KMS-11 (cell line): Measurements from ENCODE around the gene RHCG.

Experiments
- H2AFZ ChIP-seq: fragments of 200-600 bp; sonication (generic); 2 replicates; pipeline ENCODE4 v1.6.1; 2016; ENCODE audit warnings: antibody characterized with exemption, mixed run types, low read depth
- H3K27ac ChIP-seq: fragments of 200-600 bp; sonication (generic); 2 replicates; pipeline ENCODE4 v1.6.1; 2016; ENCODE audit warnings: mild to moderate bottlenecking, mixed run types
- H3K27me3 ChIP-seq: fragments of 200-600 bp; sonication (generic); 2 replicates; pipeline ENCODE4 v1.6.1; 2017; ENCODE audit warnings: mild to moderate bottlenecking, low read depth, mixed run types, moderate library complexity; ENCODE audit not compliant: insufficient read depth
- H3K36me3 ChIP-seq: fragments of 200-600 bp; sonication (generic); 2 replicates; pipeline ENCODE4 v1.6.1; 2017; ENCODE audit warnings: mild to moderate bottlenecking, mixed run types; ENCODE audit not compliant: insufficient read depth
- H3K4me1 ChIP-seq: fragments of 200-600 bp; sonication (generic); 2 replicates; pipeline ENCODE4 v1.6.1; 2016; ENCODE audit warnings: mild to moderate bottlenecking, low read depth, mixed run types; ENCODE audit not compliant: poor library complexity, severe bottlenecking
- H3K4me2 ChIP-seq: fragments of 200-600 bp; sonication (generic); 2 replicates; pipeline ENCODE4 v1.7.0; 2016; ENCODE audit warnings: mild to moderate bottlenecking, mixed run types
- H3K4me3 ChIP-seq: fragments of 200-600 bp; sonication (generic); IDR thresholded peaks from 2 replicates; pipeline ENCODE4 v1.6.1; 2017; ENCODE audit warnings: low read depth, low read length, mixed read lengths; ENCODE audit not compliant: insufficient read depth
- H3K79me2 ChIP-seq: fragments of 200-600 bp; sonication (generic); 2 replicates; pipeline ENCODE4 v1.6.1; 2016; ENCODE audit warnings: low read depth, mixed run types; ENCODE audit not compliant: insufficient read depth
- H3K9ac ChIP-seq: fragments of 200-600 bp; sonication (generic); 2 replicates; pipeline ENCODE4 v1.6.1; 2016; ENCODE audit warnings: mild to moderate bottlenecking, mixed run types
- H4K20me1 ChIP-seq: fragments of 200-600 bp; sonication (generic); 2 replicates; pipeline ENCODE4 v1.6.1; 2016; ENCODE audit warnings: mild to moderate bottlenecking, mixed run types; ENCODE audit not compliant: insufficient read depth
- TF ChIP-seq, protein P1 (sequence below): fragments of 200-600 bp; sonication (generic); conservative IDR thresholded peaks from 2 replicates; pipeline ENCODE4 v1.6.1; 2017; ENCODE audit warnings: low read depth, mild to moderate bottlenecking, antibody characterized with exemption, low read length, moderate library complexity, mixed read lengths

RHCG gene

DNA sequence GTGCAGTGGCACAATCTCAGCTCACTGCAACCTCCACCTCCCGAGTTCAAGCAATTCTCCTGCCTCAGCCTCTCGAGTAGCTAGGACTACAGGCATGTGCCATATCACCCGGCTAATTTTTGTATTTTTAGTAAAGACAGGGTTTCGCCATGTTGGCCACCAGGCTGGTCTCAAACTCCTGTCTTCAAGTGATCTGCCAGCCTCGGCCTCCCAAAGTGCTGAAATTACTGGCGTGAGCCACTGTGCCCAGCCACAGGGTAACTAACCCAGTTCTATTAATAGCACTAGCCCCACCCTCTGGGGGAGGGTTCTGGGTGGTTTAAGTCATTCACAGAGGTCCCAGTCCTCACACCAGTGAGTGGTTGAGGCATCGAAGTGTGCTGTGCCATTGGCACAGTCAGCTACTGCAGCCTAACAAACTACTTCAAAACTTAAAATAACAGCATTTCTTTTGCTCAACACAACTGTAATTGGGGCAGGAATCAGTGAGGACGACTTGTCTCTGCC, 44.0 kb downstream of the RHCG start:
- TF ChIP-seq, protein P1, sequence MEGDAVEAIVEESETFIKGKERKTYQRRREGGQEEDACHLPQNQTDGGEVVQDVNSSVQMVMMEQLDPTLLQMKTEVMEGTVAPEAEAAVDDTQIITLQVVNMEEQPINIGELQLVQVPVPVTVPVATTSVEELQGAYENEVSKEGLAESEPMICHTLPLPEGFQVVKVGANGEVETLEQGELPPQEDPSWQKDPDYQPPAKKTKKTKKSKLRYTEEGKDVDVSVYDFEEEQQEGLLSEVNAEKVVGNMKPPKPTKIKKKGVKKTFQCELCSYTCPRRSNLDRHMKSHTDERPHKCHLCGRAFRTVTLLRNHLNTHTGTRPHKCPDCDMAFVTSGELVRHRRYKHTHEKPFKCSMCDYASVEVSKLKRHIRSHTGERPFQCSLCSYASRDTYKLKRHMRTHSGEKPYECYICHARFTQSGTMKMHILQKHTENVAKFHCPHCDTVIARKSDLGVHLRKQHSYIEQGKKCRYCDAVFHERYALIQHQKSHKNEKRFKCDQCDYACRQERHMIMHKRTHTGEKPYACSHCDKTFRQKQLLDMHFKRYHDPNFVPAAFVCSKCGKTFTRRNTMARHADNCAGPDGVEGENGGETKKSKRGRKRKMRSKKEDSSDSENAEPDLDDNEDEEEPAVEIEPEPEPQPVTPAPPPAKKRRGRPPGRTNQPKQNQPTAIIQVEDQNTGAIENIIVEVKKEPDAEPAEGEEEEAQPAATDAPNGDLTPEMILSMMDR, result no peak
- Histone ChIP-seq H3K27me3 (0 out of 2 replicates have a peak, but pooled peaks cover 4% of the 10 kb centered on the region), H3K4me2 (no peak overlapping the region), H3K27ac (no peak overlapping the region), H2AFZ (no peak overlapping the region), H3K4me3 (no peak overlapping the region), H3K9ac (no peak overlapping the region), H3K4me1 (peaks cover 5% of the 10 kb centered on the region), H3K79me2 (no peaks in the 10 kb centered on the region), H3K36me3 (no peaks in the 10 kb centered on the region), H4K20me1 (no peaks in the 10 kb centered on the region)

DNA sequence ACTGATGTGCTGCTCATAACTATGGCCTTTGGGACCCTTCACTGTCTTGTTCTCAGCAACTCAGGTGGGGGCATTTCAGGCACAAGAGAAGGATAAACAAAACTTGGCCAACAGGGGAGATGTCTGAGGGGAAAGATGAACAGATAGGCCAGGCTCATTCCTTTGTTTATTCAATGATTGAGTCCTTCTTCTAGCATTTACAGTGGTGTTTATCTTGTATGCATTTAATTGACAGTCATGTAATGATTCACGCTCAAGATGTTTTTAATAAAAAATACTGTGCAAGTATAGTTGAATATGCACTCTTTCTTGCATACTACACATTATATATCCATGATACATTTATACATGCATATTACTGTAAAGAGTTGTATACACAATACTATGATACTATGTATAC, 44.5 kb downstream of the RHCG start:
- Histone ChIP-seq H3K79me2 (no peaks in the 10 kb centered on the region), H3K36me3 (no peaks in the 10 kb centered on the region), H2AFZ (no peak overlapping the region), H3K9ac (no peak overlapping the region), H3K27me3 (0 out of 2 replicates have a peak, but pooled peaks cover 4% of the 10 kb centered on the region), H4K20me1 (no peaks in the 10 kb centered on the region), H3K4me2 (no peak overlapping the region), H3K27ac (no peak overlapping the region), H3K4me1 (peaks cover 3% of the 10 kb centered on the region), H3K4me3 (no peak overlapping the region)
- TF ChIP-seq, protein P1, result no peak

DNA sequence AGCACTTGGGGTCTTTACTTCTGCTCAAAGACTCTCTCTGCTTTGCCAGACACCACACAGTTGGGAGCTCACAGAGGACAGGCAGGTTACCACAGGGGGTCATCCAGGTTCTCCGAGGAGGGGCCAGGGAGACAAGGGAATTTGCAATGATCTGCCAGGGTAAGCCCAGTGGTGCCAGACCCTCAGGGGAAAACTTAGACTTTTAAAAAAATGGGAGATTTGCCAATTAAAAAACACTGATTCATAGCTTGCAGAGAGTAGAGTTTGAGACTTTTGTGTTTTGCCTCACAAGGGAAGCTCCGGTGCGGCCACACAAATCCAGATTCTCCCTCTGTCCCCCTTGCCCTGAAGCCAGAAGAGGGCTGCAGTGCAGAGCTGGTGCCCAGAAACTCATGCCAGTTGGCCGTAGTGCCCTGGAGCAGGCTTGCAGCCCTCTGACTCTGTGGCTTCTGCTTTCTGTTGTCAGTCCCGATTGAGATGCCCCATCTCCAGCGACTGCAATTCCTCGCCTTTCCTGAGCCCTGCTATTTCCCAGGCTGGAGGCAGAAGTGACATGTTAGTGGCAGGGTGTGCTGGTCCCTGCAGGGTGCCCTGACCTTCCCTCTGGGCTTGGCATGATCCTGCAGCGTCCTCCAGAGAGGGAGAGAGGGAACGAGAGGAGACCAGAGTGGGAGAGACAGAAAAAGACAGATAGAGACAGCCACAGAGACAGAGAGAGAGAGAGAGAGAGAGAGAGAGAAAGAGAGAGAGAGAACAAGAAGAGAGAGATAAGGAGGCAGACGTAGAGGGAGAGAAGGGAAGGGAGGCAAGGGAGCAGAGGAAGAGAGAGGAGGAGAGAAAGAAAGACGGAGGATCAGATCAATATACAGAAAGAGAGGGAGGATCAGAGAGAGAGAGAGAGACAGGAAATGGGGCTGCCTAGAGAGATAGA, 46.0 kb downstream of the RHCG start:
- Histone ChIP-seq H3K4me1 (peaks cover 3% of the 10 kb centered on the region), H3K4me2 (no peak overlapping the region), H3K4me3 (no peak overlapping the region), H3K27me3 (0 out of 2 replicates have a peak, but pooled peaks cover 4% of the 10 kb centered on the region), H3K79me2 (no peaks in the 10 kb centered on the region), H3K9ac (no peak overlapping the region), H3K27ac (no peak overlapping the region), H3K36me3 (no peaks in the 10 kb centered on the region), H2AFZ (no peak overlapping the region), H4K20me1 (no peaks in the 10 kb centered on the region)
- TF ChIP-seq, protein P1, result no peak

DNA sequence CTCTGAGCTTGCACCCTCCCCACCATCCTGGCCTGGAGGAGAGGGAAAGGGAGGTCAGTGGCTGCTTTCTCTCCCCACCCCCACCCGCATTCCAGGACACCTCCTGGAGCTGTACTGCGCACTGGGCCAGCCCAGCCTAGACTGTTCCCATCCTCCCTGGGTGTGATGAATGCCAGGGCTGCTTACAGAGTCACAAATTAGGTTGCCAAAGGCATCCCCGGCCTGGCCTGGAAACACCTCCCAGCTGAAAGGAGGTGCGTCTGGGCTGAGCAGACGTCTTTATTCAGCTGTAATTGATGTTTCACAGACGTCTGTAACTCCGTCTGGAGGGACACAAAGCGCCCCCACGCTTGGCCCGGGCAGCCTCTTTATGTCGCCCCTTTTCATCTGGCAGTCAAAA, 47.6 kb downstream of the RHCG start:
- H3K27me3 ChIP-seq, result 0 out of 2 replicates have a peak, but pooled peaks cover 4% of the 10 kb centered on the region
- TF ChIP-seq, protein P1, result no peak
- H3K4me3 ChIP-seq, result no peak overlapping the region

More for the DNA sequence above, 47.6 kb downstream of the RHCG start:
- no peak overlapping the region for H3K27ac ChIP-seq
- H3K79me2 ChIP-seq, result no peaks in the 10 kb centered on the region
- no peaks in the 10 kb centered on the region for H3K36me3 ChIP-seq
- peaks cover 3% of the 10 kb centered on the region for H3K4me1 ChIP-seq
- no peaks in the 10 kb centered on the region for H4K20me1 ChIP-seq
- H3K4me2 ChIP-seq, result no peak overlapping the region
- no peak overlapping the region for H3K9ac ChIP-seq
- H2AFZ ChIP-seq, result no peak overlapping the region
